Prostate gland (tissue), 2 donors: ENCODE data around the gene ABCA7. TPM values are rescaled to one million over a fixed set of nuclear protein-coding genes. Genes with fewer than 3 reads are reported as not detected.
A peak's percentile ranks its signal among the peaks of the same experiment; 100 is the strongest.

ENCODE experiments used
- DNase-seq: peaks from one replicate; pipeline ENCODE4 v3.0.0-alpha.2; 2019; ENCODE audit warnings: low spot score
- H3K27ac ChIP-seq, 2 donors: fragments of 200-600 bp; sonication (generic); 2 replicates each; pipeline ENCODE4 v1.5.1; 2017 to 2019
- H3K27me3 ChIP-seq: fragments of 200-600 bp; sonication (generic); replicated peaks from 2 replicates; pipeline ENCODE4 v1.5.1; 2019; ENCODE audit not compliant: insufficient read depth
- H3K36me3 ChIP-seq, 2 donors: fragments of 200-600 bp; sonication (generic); 1 replicate in 1 of 2; 2 replicates in 1 of 2; pipeline versions ENCODE4 v1.5.1 to v1.8.1; 2017 to 2019
- H3K4me1 ChIP-seq: fragments of 200-600 bp; sonication (generic); replicated peaks from 2 replicates; pipeline ENCODE4 v1.5.1; 2019
- H3K4me3 ChIP-seq, 2 donors: fragments of 200-600 bp; sonication (generic); 2 replicates each; pipeline ENCODE4 v1.5.1; 2017 to 2019
- H3K9me3 ChIP-seq: fragments of 200-600 bp; sonication (generic); 2 replicates; pipeline ENCODE4 v1.5.1; 2017
- POLR2A ChIP-seq: fragments of 450-650 bp; IDR thresholded peaks from one replicate; pipeline ENCODE4 v1.6.1; 2016; ENCODE audit warnings: antibody characterized with exemption, mild to moderate bottlenecking
- POLR2AphosphoS5 ChIP-seq: sonication (generic); formaldehyde crosslinking; IDR thresholded peaks from one replicate; pipeline ENCODE4 v1.6.1; 2017; ENCODE audit warnings: antibody characterized with exemption
- WGBS: methylation state at CpG from one replicate; pipeline ENCODE4 v1.1.5; 2018; 5-methylcytosine and 5-hydroxymethylcytosine counted together
- intact Hi-C: fragments of 100-400 bp; cut with DNase I; formaldehyde crosslinking; loops from one replicate; pipeline ENCODE4 v1.14.2; 2022
- total RNA-seq, 2 donors: library from RNA; depleted of rRNA; stranded (reverse); fragments of >200 nt; gene quantifications; one replicate each; pipeline ENCODE4 v1.1.0, GENCODE V29; 2016
- TF ChIP-seq, protein P1 (sequence below), 4 experiments: fragments of 200-600 bp in 2 of 4; fragments of 450-650 bp in 2 of 4; sonication (generic) in 2 of 4; IDR thresholded peaks; 1 replicate in 3 of 4; 2 replicates in 1 of 4; pipeline ENCODE4 v1.5.1; 2016 to 2019; ENCODE audit warnings: antibody characterized with exemption in 4 of 4, mild to moderate bottlenecking in 2 of 4, moderate library complexity in 2 of 4

Gene ABCA7
- total RNA-seq, 2 donors from 2014 or later, result 16.2 to 25.1 TPM

DNA sequence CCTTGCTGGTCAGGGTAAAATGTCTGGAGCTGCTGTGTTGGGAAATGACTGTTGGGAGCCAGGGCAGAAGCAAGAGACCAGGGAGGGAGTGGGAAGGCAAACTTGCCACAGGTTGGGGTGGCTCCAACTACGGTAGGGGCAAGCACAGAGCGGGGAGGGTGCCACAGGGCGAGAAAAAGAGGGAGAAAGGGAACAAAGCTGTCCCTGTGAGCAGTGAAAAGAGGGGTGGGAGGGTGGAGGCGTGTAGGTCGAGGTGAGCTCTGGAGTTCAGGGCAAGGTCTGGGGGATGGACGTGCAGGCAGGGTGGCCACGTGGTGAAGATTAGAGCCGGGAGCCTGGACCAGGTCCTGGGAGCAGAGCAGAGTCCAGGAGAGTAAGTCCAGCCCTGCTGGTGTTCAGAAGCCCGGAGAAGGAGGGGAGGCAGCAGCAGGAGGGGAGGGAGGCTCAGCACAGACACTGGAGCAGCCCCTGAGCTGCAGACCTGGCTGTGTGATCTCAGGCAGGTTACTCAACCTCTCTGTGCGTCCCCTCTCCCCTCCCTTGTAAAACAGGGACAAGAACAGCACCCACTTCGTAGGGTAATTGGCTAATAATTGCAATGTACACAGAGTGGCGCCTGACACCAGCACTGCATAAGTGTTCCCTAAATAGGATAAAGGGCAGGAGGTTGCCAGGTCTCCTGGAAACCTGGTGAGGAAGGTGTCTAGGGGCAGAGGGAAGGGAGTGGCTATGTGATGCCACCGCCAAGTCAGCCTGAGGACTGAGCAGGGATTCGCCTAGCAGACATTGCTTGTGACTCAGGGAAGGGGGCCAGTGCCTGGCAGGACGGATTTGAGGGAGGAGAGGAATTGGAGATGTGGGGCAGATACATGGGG is 58.5 kb downstream of the ABCA7 start:
- Histone ChIP-seq H3K9me3 (no peaks in the 10 kb centered on the region), H3K4me3 (no peak overlapping the region), H3K36me3 (no peaks in the 10 kb centered on the region), H3K27ac (peak overlapping the region; percentile 37 to 55), H3K27me3 (no peaks in the 10 kb centered on the region), H3K4me1 (peaks cover 7% of the 10 kb centered on the region)
- intact Hi-C loops, result no loop called here
- WGBS, result 58% methylated on average over 15 of the region's 15 CpGs
- DNase-seq, result no peak
- TF ChIP-seq, protein P1, sequence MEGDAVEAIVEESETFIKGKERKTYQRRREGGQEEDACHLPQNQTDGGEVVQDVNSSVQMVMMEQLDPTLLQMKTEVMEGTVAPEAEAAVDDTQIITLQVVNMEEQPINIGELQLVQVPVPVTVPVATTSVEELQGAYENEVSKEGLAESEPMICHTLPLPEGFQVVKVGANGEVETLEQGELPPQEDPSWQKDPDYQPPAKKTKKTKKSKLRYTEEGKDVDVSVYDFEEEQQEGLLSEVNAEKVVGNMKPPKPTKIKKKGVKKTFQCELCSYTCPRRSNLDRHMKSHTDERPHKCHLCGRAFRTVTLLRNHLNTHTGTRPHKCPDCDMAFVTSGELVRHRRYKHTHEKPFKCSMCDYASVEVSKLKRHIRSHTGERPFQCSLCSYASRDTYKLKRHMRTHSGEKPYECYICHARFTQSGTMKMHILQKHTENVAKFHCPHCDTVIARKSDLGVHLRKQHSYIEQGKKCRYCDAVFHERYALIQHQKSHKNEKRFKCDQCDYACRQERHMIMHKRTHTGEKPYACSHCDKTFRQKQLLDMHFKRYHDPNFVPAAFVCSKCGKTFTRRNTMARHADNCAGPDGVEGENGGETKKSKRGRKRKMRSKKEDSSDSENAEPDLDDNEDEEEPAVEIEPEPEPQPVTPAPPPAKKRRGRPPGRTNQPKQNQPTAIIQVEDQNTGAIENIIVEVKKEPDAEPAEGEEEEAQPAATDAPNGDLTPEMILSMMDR (IDR thresholded peaks at IDR 0.05), result no peak
- TF ChIP-seq POLR2A (no peak), POLR2AphosphoS5 (no peak)

DNA sequence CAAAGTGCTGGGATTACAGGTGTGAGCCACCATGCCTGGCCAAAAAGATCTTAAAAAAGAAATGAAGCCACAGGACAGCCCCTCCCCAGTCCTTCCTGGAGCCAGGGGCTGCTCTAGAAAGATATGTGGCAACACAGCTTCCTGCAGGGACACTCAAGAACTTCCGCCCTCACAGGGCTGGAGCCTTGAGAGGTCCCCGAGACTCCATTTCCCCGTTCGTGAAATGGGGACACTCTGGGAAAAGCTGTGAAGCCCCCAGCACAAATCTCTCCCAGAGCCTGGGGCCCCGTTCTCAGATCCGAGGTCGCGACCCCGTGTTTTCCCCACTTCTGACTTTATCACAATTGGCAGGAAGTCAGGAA is 61.4 kb downstream of the ABCA7 start:
- Histone ChIP-seq H3K36me3 (no peaks in the 10 kb centered on the region), H3K9me3 (no peaks in the 10 kb centered on the region), H3K27me3 (no peaks in the 10 kb centered on the region), H3K27ac (peak overlapping the region; percentile 81 to 99), H3K4me1 (peaks cover 12% of the 10 kb centered on the region), H3K4me3 (no peak overlapping the region)
- intact Hi-C loops, result loop anchor here (2.0 kb wide), 1 partner anchor 73 kb away; no protein-coding TSS in a partner anchor
- WGBS, result 37% methylated on average over 9 of the region's 9 CpGs
- no peak for DNase-seq
- TF ChIP-seq POLR2AphosphoS5 (no peak), POLR2A (no peak)
- TF ChIP-seq, protein P1 (IDR thresholded peaks at IDR 0.05), result no peak

DNA sequence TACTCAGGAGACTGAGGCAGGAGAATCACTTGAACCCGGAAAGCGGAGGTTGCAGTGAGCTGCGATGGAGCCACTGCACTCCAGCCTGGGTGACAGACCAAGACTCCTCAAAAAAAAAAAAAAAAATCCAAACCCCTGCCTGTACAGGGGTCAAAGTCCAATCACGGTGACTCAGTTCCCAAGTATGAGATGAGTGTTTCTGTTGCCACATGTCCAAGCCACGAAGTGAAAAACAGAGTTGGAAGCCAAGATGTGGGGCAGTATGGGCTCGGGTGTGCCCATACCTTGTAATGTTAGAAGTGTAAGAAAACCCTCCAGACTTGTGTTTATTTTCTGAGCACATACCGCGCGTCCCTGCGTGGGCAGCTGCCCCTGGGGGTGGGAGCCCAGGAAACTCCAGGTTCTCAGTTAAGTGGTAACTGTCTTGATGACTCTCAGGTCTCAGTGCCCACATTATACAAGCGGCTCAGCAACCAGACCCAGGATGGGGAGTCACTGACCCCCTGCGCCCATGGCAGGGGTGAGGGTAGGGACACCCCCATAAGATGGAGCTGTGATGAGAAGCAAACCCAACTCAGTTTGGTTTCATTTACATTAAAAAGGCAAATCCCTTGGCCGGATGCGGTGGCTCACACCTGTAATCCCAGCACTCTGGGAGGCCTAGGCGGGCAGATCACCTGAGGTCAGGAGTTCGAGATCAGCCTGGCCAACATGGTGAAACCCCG is 62.7 kb downstream of the ABCA7 start:
- peak overlapping the region; percentile 81 to 99 for H3K27ac ChIP-seq
- 54% methylated on average over 17 of the region's 17 CpGs for WGBS
- peak; percentile 55 for DNase-seq
- H3K4me3 ChIP-seq, result no peak overlapping the region
- H3K36me3 ChIP-seq, result peaks cover 0 to 10% of the 10 kb centered on the region in 2 donors
- H3K27me3 ChIP-seq, result no peaks in the 10 kb centered on the region
- H3K9me3 ChIP-seq, result no peaks in the 10 kb centered on the region
- peaks cover 12% of the 10 kb centered on the region for H3K4me1 ChIP-seq
- TF ChIP-seq, protein P1 (IDR thresholded peaks at IDR 0.05), result no peak
- TF ChIP-seq POLR2AphosphoS5, result peak; percentile 71
- intact Hi-C loops, result no loop called here

DNA sequence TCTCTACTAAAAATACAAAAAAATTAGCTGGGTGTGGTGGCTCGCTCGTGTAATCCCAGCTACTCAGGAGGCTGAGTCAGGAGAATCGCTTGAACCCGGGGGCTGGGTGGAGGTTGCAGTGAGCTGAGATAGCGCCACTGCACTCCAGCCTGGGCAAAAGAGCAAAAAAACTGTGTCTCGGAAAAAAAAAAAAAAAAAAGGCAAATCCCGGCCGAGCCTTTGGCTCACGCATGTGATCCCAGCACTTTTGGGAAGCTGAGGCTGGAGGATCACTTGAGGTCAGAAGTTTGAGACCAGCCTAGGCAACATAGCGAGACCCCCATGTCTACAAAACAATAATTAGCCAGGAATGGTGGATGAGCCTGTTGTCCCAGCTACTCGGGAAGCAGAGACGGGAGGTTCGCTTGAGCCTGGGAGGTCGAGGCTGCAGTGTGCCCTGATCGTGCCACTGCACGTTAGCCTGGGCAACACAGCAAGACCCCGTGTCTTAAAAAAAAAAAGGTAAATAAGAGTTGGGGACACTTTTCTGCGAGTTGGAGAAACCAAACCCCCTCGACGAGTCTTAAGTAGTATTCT is 63.3 kb downstream of the ABCA7 start:
- TF ChIP-seq POLR2A, result no peak
- no peak for TF ChIP-seq POLR2AphosphoS5
- TF ChIP-seq, protein P1 (IDR thresholded peaks at IDR 0.05), result no peak
- Histone ChIP-seq H3K9me3 (no peaks in the 10 kb centered on the region), H3K27me3 (no peaks in the 10 kb centered on the region), H3K27ac (peak overlapping the region; percentile 81 to 99), H3K4me3 (peak overlapping the region in 1 of 2 donors; percentile 97), H3K4me1 (peaks cover 12% of the 10 kb centered on the region), H3K36me3 (peaks cover 0 to 16% of the 10 kb centered on the region in 2 donors)
- intact Hi-C loops, result no loop called here
- WGBS, result 37% methylated on average over 20 of the region's 20 CpGs
- DNase-seq, result no peak
